H9 (cell line): ENCODE results near the gene TDRD7. TPM values are rescaled to one million over a fixed set of nuclear protein-coding genes. Genes with fewer than 3 reads are reported as not detected.

Source experiments
- DNase-seq: peaks from one replicate; pipeline ENCODE4 v3.0.0-alpha.2; 2017
- H2AFZ ChIP-seq: one replicate; pipeline ENCODE4 v1.6.1; 2013; ENCODE audit warnings: mild to moderate bottlenecking, low read length, control low read depth, moderate library complexity
- H2AK5ac ChIP-seq: 2 replicates; pipeline ENCODE4 v1.6.1; 2013; ENCODE audit warnings: low read length, control low read depth, mixed read lengths; ENCODE audit not compliant: insufficient read length
- H2BK120ac ChIP-seq: one replicate; pipeline ENCODE4 v1.6.1; 2013; ENCODE audit warnings: low read depth, mild to moderate bottlenecking, low read length, control low read depth, inconsistent platforms; ENCODE audit not compliant: poor library complexity, severe bottlenecking
- H2BK12ac ChIP-seq: 2 replicates; pipeline ENCODE4 v1.6.1; 2013; ENCODE audit warnings: low read length, control low read depth, mixed read lengths, low read depth; ENCODE audit not compliant: insufficient read length
- H2BK15ac ChIP-seq: 2 replicates; pipeline ENCODE4 v1.6.1; 2013; ENCODE audit warnings: low read depth, low read length, control low read depth
- H2BK20ac ChIP-seq: one replicate; pipeline ENCODE4 v1.6.1; 2013; ENCODE audit warnings: low read depth, mild to moderate bottlenecking, low read length, control low read depth, inconsistent platforms; ENCODE audit not compliant: poor library complexity, severe bottlenecking
- H2BK5ac ChIP-seq: 2 replicates; pipeline ENCODE4 v1.6.1; 2013; ENCODE audit warnings: low read length, control low read depth, mixed read lengths; ENCODE audit not compliant: insufficient read length
- H3K14ac ChIP-seq: 2 replicates; pipeline ENCODE4 v1.6.1; 2013; ENCODE audit warnings: low read length, control low read depth; ENCODE audit not compliant: insufficient read depth
- H3K18ac ChIP-seq: 2 replicates; pipeline ENCODE4 v1.6.1; 2013; ENCODE audit warnings: low read depth, mild to moderate bottlenecking, mixed read lengths, low read length, control low read depth; ENCODE audit not compliant: insufficient read length
- H3K23ac ChIP-seq: 2 replicates; pipeline ENCODE4 v1.6.1; 2013; ENCODE audit warnings: low read length, control low read depth, mixed read lengths, low read depth; ENCODE audit not compliant: insufficient read length
- H3K23me2 ChIP-seq: 2 replicates; pipeline ENCODE4 v1.6.1; 2013; ENCODE audit warnings: low read depth, mild to moderate bottlenecking, mixed read lengths, low read length, control low read depth; ENCODE audit not compliant: insufficient read length, poor library complexity, severe bottlenecking
- H3K27ac ChIP-seq: 2 replicates; pipeline ENCODE4 v1.5.1; 2013; ENCODE audit warnings: low read length, control low read depth, mixed read lengths, low read depth; ENCODE audit not compliant: insufficient read length
- H3K27me3 ChIP-seq: 2 replicates; pipeline ENCODE4 v1.6.1; 2013; ENCODE audit warnings: low read length, control low read depth, inconsistent platforms; ENCODE audit not compliant: insufficient read depth
- H3K4ac ChIP-seq: 2 replicates; pipeline ENCODE4 v1.6.1; 2013; ENCODE audit warnings: low read depth, mild to moderate bottlenecking, control low read depth, inconsistent platforms, low read length, moderate library complexity
- H3K4me1 ChIP-seq: 2 replicates; pipeline ENCODE4 v1.6.1; 2013; ENCODE audit warnings: low read length, control low read depth, inconsistent platforms; ENCODE audit not compliant: insufficient read depth
- H3K4me2 ChIP-seq: 2 replicates; pipeline ENCODE4 v1.6.1; 2013; ENCODE audit warnings: low read length, control low read depth, mixed read lengths; ENCODE audit not compliant: insufficient read length, insufficient read depth
- H3K56ac ChIP-seq: 2 replicates; pipeline ENCODE4 v1.6.1; 2013; ENCODE audit warnings: low read depth, mild to moderate bottlenecking, mixed read lengths, low read length, control low read depth; ENCODE audit not compliant: insufficient read length
- H3K79me1 ChIP-seq: 2 replicates; pipeline ENCODE4 v1.6.1; 2013; ENCODE audit warnings: low read depth, mild to moderate bottlenecking, moderate library complexity, low read length, control low read depth, inconsistent platforms; ENCODE audit not compliant: insufficient read depth, poor library complexity, severe bottlenecking
- H3K79me2 ChIP-seq: 2 replicates; pipeline ENCODE4 v1.6.1; 2013; ENCODE audit warnings: low read length, control low read depth, inconsistent platforms; ENCODE audit not compliant: insufficient read depth
- H3K9ac ChIP-seq: 2 replicates; pipeline ENCODE4 v1.6.1; 2013; ENCODE audit warnings: low read length, control low read depth, mixed read lengths; ENCODE audit not compliant: insufficient read length; ENCODE audit errors: extremely low read depth
- H3K9me3 ChIP-seq: one replicate; pipeline ENCODE4 v1.6.1; 2013; ENCODE audit warnings: low read depth, low read length, inconsistent platforms; ENCODE audit not compliant: control insufficient read depth
- H3T11ph ChIP-seq: one replicate; pipeline ENCODE4 v1.6.1; 2013; ENCODE audit warnings: mild to moderate bottlenecking, low read length, control low read depth, inconsistent platforms
- H4K20me1 ChIP-seq: one replicate; pipeline ENCODE4 v1.6.1; 2013; ENCODE audit not compliant: control insufficient read depth, insufficient read length, insufficient read depth
- H4K5ac ChIP-seq: 2 replicates; pipeline ENCODE4 v1.6.1; 2013; ENCODE audit warnings: low read depth, mild to moderate bottlenecking, mixed read lengths, low read length, control low read depth; ENCODE audit not compliant: insufficient read length
- H4K8ac ChIP-seq: replicated peaks from 2 replicates; pipeline ENCODE4 v1.6.1; 2013; ENCODE audit warnings: low read length, control low read depth, mixed read lengths, low read depth; ENCODE audit not compliant: insufficient read length
- H4K91ac ChIP-seq: 2 replicates; pipeline ENCODE4 v1.6.1; 2013; ENCODE audit warnings: low read depth, mild to moderate bottlenecking, moderate library complexity, mixed read lengths, low read length, control low read depth; ENCODE audit not compliant: insufficient read length
- H3K27ac Mint-ChIP-seq, 3 experiments: 2 replicates in 2 of 3; 3 replicates in 1 of 3; pipeline ENCODE4 v1.8.0; 2020 to 2021; ENCODE audit warnings: mixed read lengths in 3 of 3, mild to moderate bottlenecking in 1 of 3, moderate library complexity in 1 of 3
- H3K27me3 Mint-ChIP-seq: 2 replicates; pipeline ENCODE4 v1.8.0; 2021; ENCODE audit warnings: low read depth, mild to moderate bottlenecking, moderate library complexity, mixed read lengths
- H3K36me3 Mint-ChIP-seq, 3 experiments: 2 replicates in 2 of 3; 3 replicates in 1 of 3; pipeline ENCODE4 v1.8.0; 2020 to 2021; ENCODE audit warnings: low read depth in 3 of 3, mixed read lengths in 3 of 3; ENCODE audit not compliant: insufficient read depth in 1 of 3
- H3K4me1 Mint-ChIP-seq, 2 experiments: 2 replicates each; pipeline ENCODE4 v1.8.0; 2020; ENCODE audit warnings: mixed read lengths in 2 of 2
- H3K4me3 Mint-ChIP-seq, 2 experiments: 2 replicates in 1 of 2; 3 replicates in 1 of 2; pipeline ENCODE4 v1.8.0; 2020 to 2021; ENCODE audit warnings: mild to moderate bottlenecking in 2 of 2, mixed read lengths in 2 of 2, moderate library complexity in 1 of 2
- H3K9me3 Mint-ChIP-seq, 2 experiments: 2 replicates in 1 of 2; 3 replicates in 1 of 2; pipeline ENCODE4 v1.8.0; 2020; ENCODE audit warnings: mild to moderate bottlenecking in 2 of 2, mixed read lengths in 2 of 2, moderate library complexity in 1 of 2
- WGBS: extraction: QIAGEN DNeasy Blood & Tissue Kit; methylation state at CpG from one replicate; pipeline ENCODE4 v1.1.7; 2013; ENCODE audit warnings: missing lambda C conversion rate, low lambda C conversion rate, mixed read lengths; ENCODE audit not compliant: insufficient read length; ENCODE audit errors: extremely low coverage; 5-methylcytosine and 5-hydroxymethylcytosine counted together
- total RNA-seq: library from RNA; stranded (reverse); gene quantifications from 2 replicates; pipeline ENCODE4 v1.2.1, GENCODE V29; 2021
- TF ChIP-seq, protein P1 (sequence below): fragments of 200-600 bp; sonication (generic); conservative IDR thresholded peaks from 3 replicates; pipeline ENCODE4 v1.8.0; 2021; ENCODE audit warnings: antibody characterized with exemption, mild to moderate bottlenecking

Gene TDRD7
- total RNA-seq, 1 experiment from 2014 or later: 5.1 TPM

DNA sequence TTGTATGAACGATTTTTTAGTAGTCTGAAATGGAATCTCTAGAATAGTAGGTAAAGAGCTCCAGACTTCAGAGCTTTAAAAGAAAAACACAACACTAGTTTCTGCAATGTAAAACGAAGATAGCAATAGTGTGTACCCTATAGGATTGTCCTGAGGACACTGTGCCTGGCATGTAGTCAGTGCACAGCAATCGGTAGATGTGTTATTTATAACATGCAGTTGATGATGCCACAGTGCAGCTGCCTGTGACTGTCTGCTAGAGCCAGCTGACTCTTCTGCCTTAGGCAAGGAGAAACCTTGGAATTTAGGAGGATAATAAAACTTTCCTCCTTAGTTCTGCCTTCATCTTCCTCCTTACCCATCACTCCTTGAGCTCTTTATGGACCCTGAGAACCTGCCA, 61.8 kb downstream of the TDRD7 start:
- Mint-ChIP-seq H3K27ac (no peak overlapping the region), H3K9me3 (no peaks in the 10 kb centered on the region), H3K4me1 (no peaks in the 10 kb centered on the region; a peak in 1 of 4 replicates), H3K36me3 (no peaks in the 10 kb centered on the region), H3K27me3 (no peaks in the 10 kb centered on the region), H3K4me3 (no peak overlapping the region)
- no peaks in the 10 kb centered on the region for H3K23me2 ChIP-seq
- no peak overlapping the region for H3K4ac ChIP-seq
- H3K9ac ChIP-seq: no peak overlapping the region
- H4K20me1 ChIP-seq: no peaks in the 10 kb centered on the region
- H3T11ph ChIP-seq: no peak overlapping the region
- no peak overlapping the region for H2BK5ac ChIP-seq
- no CpG with 5 or more reads among the region's 3 CpGs for WGBS
- TF ChIP-seq, protein P1, sequence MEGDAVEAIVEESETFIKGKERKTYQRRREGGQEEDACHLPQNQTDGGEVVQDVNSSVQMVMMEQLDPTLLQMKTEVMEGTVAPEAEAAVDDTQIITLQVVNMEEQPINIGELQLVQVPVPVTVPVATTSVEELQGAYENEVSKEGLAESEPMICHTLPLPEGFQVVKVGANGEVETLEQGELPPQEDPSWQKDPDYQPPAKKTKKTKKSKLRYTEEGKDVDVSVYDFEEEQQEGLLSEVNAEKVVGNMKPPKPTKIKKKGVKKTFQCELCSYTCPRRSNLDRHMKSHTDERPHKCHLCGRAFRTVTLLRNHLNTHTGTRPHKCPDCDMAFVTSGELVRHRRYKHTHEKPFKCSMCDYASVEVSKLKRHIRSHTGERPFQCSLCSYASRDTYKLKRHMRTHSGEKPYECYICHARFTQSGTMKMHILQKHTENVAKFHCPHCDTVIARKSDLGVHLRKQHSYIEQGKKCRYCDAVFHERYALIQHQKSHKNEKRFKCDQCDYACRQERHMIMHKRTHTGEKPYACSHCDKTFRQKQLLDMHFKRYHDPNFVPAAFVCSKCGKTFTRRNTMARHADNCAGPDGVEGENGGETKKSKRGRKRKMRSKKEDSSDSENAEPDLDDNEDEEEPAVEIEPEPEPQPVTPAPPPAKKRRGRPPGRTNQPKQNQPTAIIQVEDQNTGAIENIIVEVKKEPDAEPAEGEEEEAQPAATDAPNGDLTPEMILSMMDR: no peak
- no peak overlapping the region for H4K91ac ChIP-seq
- H3K27me3 ChIP-seq: no peaks in the 10 kb centered on the region
- no peak overlapping the region for H2AK5ac ChIP-seq
- no peak overlapping the region for H3K4me2 ChIP-seq
- no peak for DNase-seq
- no peak overlapping the region for H2BK20ac ChIP-seq
- H3K23ac ChIP-seq: no peak overlapping the region
- no peak overlapping the region for H2BK120ac ChIP-seq
- no peak overlapping the region for H4K5ac ChIP-seq
- H3K9me3 ChIP-seq: no peaks in the 10 kb centered on the region
- no peaks in the 10 kb centered on the region; the same call in 1 of the 2 replicates for H3K4me1 ChIP-seq
- H3K56ac ChIP-seq: no peak overlapping the region
- no peak overlapping the region for H3K18ac ChIP-seq
- no peak overlapping the region for H2AFZ ChIP-seq
- H3K79me2 ChIP-seq: no peaks in the 10 kb centered on the region
- H3K27ac ChIP-seq: no peak overlapping the region
- H4K8ac ChIP-seq: no peak overlapping the region
- H2BK15ac ChIP-seq: no peak overlapping the region
- no peak overlapping the region for H3K14ac ChIP-seq
- H2BK12ac ChIP-seq: no peak overlapping the region
- H3K79me1 ChIP-seq: no peaks in the 10 kb centered on the region
